ENCODE data around the gene AGXT.

AGXT gene

GRCh38 chr2:240875228-240876034, 6.8 kb downstream of the AGXT start (continued):
- TF ChIP-seq TSHZ2 (CRISPR knock-in tag; IDR thresholded peaks at IDR 0.05) (no peak), ISL1 (CRISPR knock-in tag; IDR thresholded peaks at IDR 0.05) (no peak), TCF4 (CRISPR knock-in tag; IDR thresholded peaks at IDR 0.05; ENCODE audit: borderline replicate concordance) (no peak), ARNTL (CRISPR knock-in tag; IDR thresholded peaks at IDR 0.05; ENCODE audit: borderline replicate concordance, low read depth) (no peak), ZFP3 (CRISPR knock-in tag; IDR thresholded peaks at IDR 0.05) (no peak), ESRRG (CRISPR knock-in tag; IDR thresholded peaks at IDR 0.05) (no peak), CSDC2 (CRISPR knock-in tag; IDR thresholded peaks at IDR 0.05) (no peak), RARB (CRISPR knock-in tag; IDR thresholded peaks at IDR 0.05) (no peak)

- TF ChIP-seq SNAI2 (CRISPR knock-in tag; IDR thresholded peaks at IDR 0.05) (no peak), ISL1 (CRISPR knock-in tag; IDR thresholded peaks at IDR 0.05) (no peak), CSDC2 (CRISPR knock-in tag; IDR thresholded peaks at IDR 0.05) (no peak), TCF4 (CRISPR knock-in tag; IDR thresholded peaks at IDR 0.05; ENCODE audit: borderline replicate concordance) (no peak), POU6F1 (CRISPR knock-in tag; IDR thresholded peaks at IDR 0.05; ENCODE audit: borderline replicate concordance, low read depth) (no peak), ARNTL (CRISPR knock-in tag; IDR thresholded peaks at IDR 0.05; ENCODE audit: borderline replicate concordance, low read depth) (no peak), BACH2 (CRISPR knock-in tag; IDR thresholded peaks at IDR 0.05; ENCODE audit: borderline replicate concordance) (no peak), CREB5 (CRISPR knock-in tag; IDR thresholded peaks at IDR 0.05; ENCODE audit: low read depth) (no peak), TOX (CRISPR knock-in tag; IDR thresholded peaks at IDR 0.05; ENCODE audit: borderline replicate concordance) (no peak), ESRRG (CRISPR knock-in tag; IDR thresholded peaks at IDR 0.05) (no peak), ZNF565 (CRISPR knock-in tag; conservative IDR thresholded peaks at IDR 0.05; ENCODE audit: low read depth) (no peak), ZNF8 (CRISPR knock-in tag; IDR thresholded peaks at IDR 0.05) (no peak)
- ATAC-seq: no peak
Measured at GRCh38 chr2:240876035-240876474, 7.4 kb downstream of the AGXT start.

- no peak for TF ChIP-seq BACH2 (CRISPR knock-in tag; IDR thresholded peaks at IDR 0.05; ENCODE audit: borderline replicate concordance)
- TF ChIP-seq OSR1 (CRISPR knock-in tag; IDR thresholded peaks at IDR 0.05): no peak
- no peak for TF ChIP-seq POU6F1 (CRISPR knock-in tag; IDR thresholded peaks at IDR 0.05; ENCODE audit: borderline replicate concordance, low read depth)
- no peak for TF ChIP-seq ZC3H10 (CRISPR knock-in tag; IDR thresholded peaks at IDR 0.05)
- TF ChIP-seq PPARA (CRISPR knock-in tag; IDR thresholded peaks at IDR 0.05; ENCODE audit: borderline replicate concordance): no peak
- TF ChIP-seq GLIS3 (CRISPR knock-in tag; IDR thresholded peaks at IDR 0.05): no peak
- TF ChIP-seq TCF4 (CRISPR knock-in tag; IDR thresholded peaks at IDR 0.05; ENCODE audit: borderline replicate concordance): no peak
- no peak for TF ChIP-seq ZFP3 (CRISPR knock-in tag; IDR thresholded peaks at IDR 0.05)
- no peak for TF ChIP-seq ESRRG (CRISPR knock-in tag; IDR thresholded peaks at IDR 0.05)
- TF ChIP-seq SNAI2 (CRISPR knock-in tag; IDR thresholded peaks at IDR 0.05): no peak
- TF ChIP-seq CSDC2 (CRISPR knock-in tag; IDR thresholded peaks at IDR 0.05): no peak
- no peak for TF ChIP-seq ZNF565 (CRISPR knock-in tag; conservative IDR thresholded peaks at IDR 0.05; ENCODE audit: low read depth)
- TF ChIP-seq ZFP30 (CRISPR knock-in tag; IDR thresholded peaks at IDR 0.05): no peak
- no peak for TF ChIP-seq PATZ1 (CRISPR knock-in tag; IDR thresholded peaks at IDR 0.05; ENCODE audit: borderline replicate concordance)
- TF ChIP-seq TOX (CRISPR knock-in tag; IDR thresholded peaks at IDR 0.05; ENCODE audit: borderline replicate concordance): no peak
- no peak for TF ChIP-seq CSRNP3 (CRISPR knock-in tag; IDR thresholded peaks at IDR 0.05)
- no peak for TF ChIP-seq ISL1 (CRISPR knock-in tag; IDR thresholded peaks at IDR 0.05)
- no peak for TF ChIP-seq ARNTL (CRISPR knock-in tag; IDR thresholded peaks at IDR 0.05; ENCODE audit: borderline replicate concordance, low read depth)
- ATAC-seq: no peak
Measured at GRCh38 chr2:240876475-240877251, 8.0 kb downstream of the AGXT start.
